Trophoblast cell (in vitro differentiated cells and primary cell): ENCODE results near the gene RSBN1L.

Experiments used
- DNase-seq, 2 donors: peaks; one replicate each; pipeline ENCODE4 v3.0.0-alpha.2; 2016
- H2AFZ ChIP-seq: 2 replicates; pipeline ENCODE4 v1.6.1; 2013; ENCODE audit warnings: low read length, moderate library complexity, mild to moderate bottlenecking; ENCODE audit not compliant: insufficient read depth, poor library complexity
- H2AK5ac ChIP-seq: 2 replicates; pipeline ENCODE4 v1.6.1; 2013; ENCODE audit warnings: mild to moderate bottlenecking, low read length
- H2BK120ac ChIP-seq: 2 replicates; pipeline ENCODE4 v1.6.1; 2013; ENCODE audit warnings: low read length, mild to moderate bottlenecking, moderate library complexity; ENCODE audit not compliant: insufficient read depth, poor library complexity
- H2BK12ac ChIP-seq: 2 replicates; pipeline ENCODE4 v1.6.1; 2013; ENCODE audit warnings: mild to moderate bottlenecking, low read length, moderate library complexity
- H2BK5ac ChIP-seq: 2 replicates; pipeline ENCODE4 v1.6.1; 2013; ENCODE audit warnings: low read length, low read depth, moderate library complexity, mild to moderate bottlenecking; ENCODE audit not compliant: poor library complexity
- H3K14ac ChIP-seq: 2 replicates; pipeline ENCODE4 v1.6.1; 2013; ENCODE audit warnings: mild to moderate bottlenecking, low read length
- H3K18ac ChIP-seq: 2 replicates; pipeline ENCODE4 v1.6.1; 2013; ENCODE audit warnings: mild to moderate bottlenecking, low read length
- H3K23ac ChIP-seq: 2 replicates; pipeline ENCODE4 v1.6.1; 2013; ENCODE audit warnings: low read length
- H3K27ac ChIP-seq: 2 replicates; pipeline ENCODE4 v1.5.1; 2013; ENCODE audit warnings: low read depth, mild to moderate bottlenecking, inconsistent platforms, low read length, moderate library complexity
- H3K27me3 ChIP-seq: 2 replicates; pipeline ENCODE4 v1.6.1; 2013; ENCODE audit warnings: inconsistent platforms, mild to moderate bottlenecking, low read length, moderate library complexity; ENCODE audit not compliant: insufficient read depth
- H3K36me3 ChIP-seq, 2 experiments: 1 replicate in 1 of 2; 2 replicates in 1 of 2; pipeline ENCODE4 v1.6.1; 2013; ENCODE audit warnings: low read length in 2 of 2, mild to moderate bottlenecking in 2 of 2, moderate library complexity in 1 of 2; ENCODE audit not compliant: insufficient read depth in 2 of 2, control insufficient read depth in 1 of 2
- H3K4ac ChIP-seq: 2 replicates; pipeline ENCODE4 v1.6.1; 2013; ENCODE audit warnings: low read depth, mild to moderate bottlenecking, low read length, moderate library complexity
- H3K4me1 ChIP-seq, 2 experiments: 1 replicate in 1 of 2; 2 replicates in 1 of 2; pipeline ENCODE4 v1.6.1; 2013; ENCODE audit warnings: low read length in 2 of 2, mild to moderate bottlenecking in 2 of 2, moderate library complexity in 1 of 2; ENCODE audit not compliant: insufficient read depth in 2 of 2, control insufficient read depth in 1 of 2
- H3K4me2 ChIP-seq: 2 replicates; pipeline ENCODE4 v1.6.1; 2013; ENCODE audit warnings: inconsistent platforms, mild to moderate bottlenecking, low read length, moderate library complexity
- H3K4me3 ChIP-seq: 2 replicates; pipeline ENCODE4 v1.5.1; 2013; ENCODE audit warnings: mild to moderate bottlenecking, low read depth, low read length, inconsistent platforms
- H3K79me1 ChIP-seq: one replicate; pipeline ENCODE4 v1.6.1; 2013; ENCODE audit warnings: low read length
- H3K79me2 ChIP-seq: 2 replicates; pipeline ENCODE4 v1.6.1; 2013; ENCODE audit warnings: low read length, mild to moderate bottlenecking; ENCODE audit not compliant: control insufficient read depth, insufficient read depth, poor library complexity
- H3K9ac ChIP-seq: 2 replicates; pipeline ENCODE4 v1.6.1; 2013; ENCODE audit warnings: mild to moderate bottlenecking, low read length
- H3K9me3 ChIP-seq: 2 replicates; pipeline ENCODE4 v1.6.1; 2013; ENCODE audit warnings: low read depth, mild to moderate bottlenecking, control low read depth, inconsistent platforms, low read length; ENCODE audit not compliant: insufficient read depth
- H4K12ac ChIP-seq: 2 replicates; pipeline ENCODE4 v1.6.1; 2013; ENCODE audit warnings: low read depth, mild to moderate bottlenecking, low read length, moderate library complexity
- H4K8ac ChIP-seq: 2 replicates; pipeline ENCODE4 v1.6.1; 2013; ENCODE audit warnings: low read depth, mild to moderate bottlenecking, low read length, moderate library complexity
- H4K91ac ChIP-seq: one replicate; pipeline ENCODE4 v1.6.1; 2013; ENCODE audit warnings: low read depth, mild to moderate bottlenecking, low read length, moderate library complexity
- WGBS: extraction: QIAGEN DNeasy Blood & Tissue Kit; methylation state at CpG from one replicate; pipeline ENCODE4 v1.1.7; 2013; ENCODE audit warnings: missing lambda C conversion rate; ENCODE audit not compliant: insufficient read length, insufficient coverage; ENCODE audit errors: extremely low coverage; 5-methylcytosine and 5-hydroxymethylcytosine counted together

The RSBN1L gene

GRCh38 chr7:77753173-77753572, 56.9 kb downstream of the RSBN1L start:
- no peak overlapping the region for H4K91ac ChIP-seq
- H3K4me3 ChIP-seq, result no peak overlapping the region
- H3K18ac ChIP-seq, result no peak overlapping the region
- no CpG with 5 or more reads among the region's 1 CpG for WGBS
- H3K9me3 ChIP-seq, result no peaks in the 10 kb centered on the region
- H2BK5ac ChIP-seq, result no peak overlapping the region
- H3K27ac ChIP-seq, result no peak overlapping the region
- H3K14ac ChIP-seq, result no peak overlapping the region
- H3K9ac ChIP-seq, result no peak overlapping the region
- H4K12ac ChIP-seq, result no peak overlapping the region
- H3K79me1 ChIP-seq, result no peaks in the 10 kb centered on the region
- H3K27me3 ChIP-seq, result no peaks in the 10 kb centered on the region
- DNase-seq, result no peak
- no peaks in the 10 kb centered on the region for H3K4me1 ChIP-seq
- H2AFZ ChIP-seq, result no peak overlapping the region
- H3K23ac ChIP-seq, result no peak overlapping the region
- no peak overlapping the region for H2BK120ac ChIP-seq
- H2BK12ac ChIP-seq, result no peak overlapping the region
- H3K4me2 ChIP-seq, result no peak overlapping the region
- H3K36me3 ChIP-seq, result no peaks in the 10 kb centered on the region
- no peak overlapping the region for H2AK5ac ChIP-seq
- H3K4ac ChIP-seq, result no peak overlapping the region
- H3K79me2 ChIP-seq, result no peaks in the 10 kb centered on the region
- H4K8ac ChIP-seq, result no peak overlapping the region

GRCh38 chr7:77757589-77757988, 61.3 kb downstream of the RSBN1L start:
- H4K8ac ChIP-seq, result no peak overlapping the region
- no peak overlapping the region for H3K14ac ChIP-seq
- no peak overlapping the region for H3K18ac ChIP-seq
- no peak overlapping the region for H3K4ac ChIP-seq
- no peaks in the 10 kb centered on the region for H3K36me3 ChIP-seq
- H3K4me3 ChIP-seq, result no peak overlapping the region
- H3K23ac ChIP-seq, result no peak overlapping the region
- no peaks in the 10 kb centered on the region for H3K4me1 ChIP-seq
- H3K79me2 ChIP-seq, result no peaks in the 10 kb centered on the region
- no peaks in the 10 kb centered on the region for H3K79me1 ChIP-seq
- H3K27ac ChIP-seq, result no peak overlapping the region
- no peak overlapping the region for H2BK5ac ChIP-seq
- H3K9me3 ChIP-seq, result no peaks in the 10 kb centered on the region
- no peak overlapping the region for H2BK12ac ChIP-seq
- H2BK120ac ChIP-seq, result no peak overlapping the region
- DNase-seq, result no peak
- no peak overlapping the region for H2AK5ac ChIP-seq
- H2AFZ ChIP-seq, result no peak overlapping the region
- no peak overlapping the region for H4K91ac ChIP-seq
- no peak overlapping the region for H4K12ac ChIP-seq
- no peaks in the 10 kb centered on the region for H3K27me3 ChIP-seq
- no peak overlapping the region for H3K9ac ChIP-seq
- no peak overlapping the region for H3K4me2 ChIP-seq
- WGBS, result no CpG with 5 or more reads among the region's 1 CpG

GRCh38 chr7:77759294-77759889, 63.1 kb downstream of the RSBN1L start:
- no peak overlapping the region for H2BK120ac ChIP-seq
- no peak overlapping the region for H3K9ac ChIP-seq
- no peaks in the 10 kb centered on the region for H3K4me1 ChIP-seq
- no peak overlapping the region for H3K4me2 ChIP-seq
- H3K27ac ChIP-seq, result no peak overlapping the region
- no peak overlapping the region for H3K14ac ChIP-seq
- H3K9me3 ChIP-seq, result no peaks in the 10 kb centered on the region
- no peaks in the 10 kb centered on the region for H3K79me2 ChIP-seq
- no peak overlapping the region for H2AK5ac ChIP-seq
- H2AFZ ChIP-seq, result no peak overlapping the region
- no peak overlapping the region for H3K4me3 ChIP-seq
- no peak overlapping the region for H3K4ac ChIP-seq
- H2BK5ac ChIP-seq, result no peak overlapping the region
- H2BK12ac ChIP-seq, result no peak overlapping the region
- no peaks in the 10 kb centered on the region for H3K27me3 ChIP-seq
- H4K8ac ChIP-seq, result no peak overlapping the region
- H3K23ac ChIP-seq, result no peak overlapping the region
- H3K18ac ChIP-seq, result no peak overlapping the region
- no peak overlapping the region for H4K12ac ChIP-seq
- H3K36me3 ChIP-seq, result no peaks in the 10 kb centered on the region
- no peak overlapping the region for H4K91ac ChIP-seq
- no peaks in the 10 kb centered on the region for H3K79me1 ChIP-seq
- DNase-seq, result peak; percentile 62 to 89
- WGBS, result no CpG with 5 or more reads among the region's 3 CpGs

- Histone ChIP-seq H3K18ac (no peak overlapping the region), H2BK120ac (no peak overlapping the region), H3K9me3 (no peaks in the 10 kb centered on the region), H3K9ac (no peak overlapping the region), H2AK5ac (no peak overlapping the region), H2BK12ac (no peak overlapping the region), H2BK5ac (no peak overlapping the region), H3K27ac (no peak overlapping the region), H3K4ac (no peak overlapping the region), H3K14ac (no peak overlapping the region), H3K23ac (no peak overlapping the region), H2AFZ (no peak overlapping the region), H3K36me3 (no peaks in the 10 kb centered on the region), H3K79me1 (no peaks in the 10 kb centered on the region), H3K27me3 (no peaks in the 10 kb centered on the region), H4K12ac (no peak overlapping the region), H3K4me2 (no peak overlapping the region), H3K79me2 (no peaks in the 10 kb centered on the region), H4K91ac (no peak overlapping the region), H4K8ac (no peak overlapping the region), H3K4me3 (no peak overlapping the region), H3K4me1 (peaks cover 0 to under 1% of the 10 kb centered on the region in 2 experiments)
- DNase-seq, result no peak
- WGBS, result no CpG with 5 or more reads among the region's 10 CpGs
Observed at GRCh38 chr7:77760809-77761453, 64.7 kb downstream of the RSBN1L start.
